ENCODE measurements around the gene SPTAN1. TPM values are rescaled to one million over a fixed set of nuclear protein-coding genes. Genes with fewer than 3 reads are reported as not detected.

SPTAN1 gene
- total RNA-seq, 1 donor from 2014 or later = 362 TPM

DNA sequence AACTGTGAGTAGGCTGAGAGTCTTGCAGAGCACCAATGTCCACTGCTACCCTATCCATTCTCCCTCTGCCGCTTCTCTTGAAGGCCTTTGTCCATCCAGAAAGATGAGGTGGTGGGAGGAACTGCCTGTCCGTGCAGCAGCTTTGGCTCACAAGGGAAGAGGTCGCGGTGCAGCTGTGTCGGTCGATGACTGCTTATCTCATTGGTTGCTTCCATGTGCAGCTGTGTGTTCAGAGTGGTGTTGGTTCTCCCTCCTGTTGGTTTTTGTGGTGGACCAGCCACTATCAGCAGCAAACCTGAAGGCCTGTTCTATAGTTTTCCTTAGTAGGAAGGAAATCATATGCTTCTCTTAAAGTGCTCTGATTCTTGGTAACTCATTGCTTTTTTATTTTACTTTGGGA is 40.7 kb downstream of the SPTAN1 start:
- intact Hi-C loops (cut with micrococcal nuclease) = no loop called here

DNA sequence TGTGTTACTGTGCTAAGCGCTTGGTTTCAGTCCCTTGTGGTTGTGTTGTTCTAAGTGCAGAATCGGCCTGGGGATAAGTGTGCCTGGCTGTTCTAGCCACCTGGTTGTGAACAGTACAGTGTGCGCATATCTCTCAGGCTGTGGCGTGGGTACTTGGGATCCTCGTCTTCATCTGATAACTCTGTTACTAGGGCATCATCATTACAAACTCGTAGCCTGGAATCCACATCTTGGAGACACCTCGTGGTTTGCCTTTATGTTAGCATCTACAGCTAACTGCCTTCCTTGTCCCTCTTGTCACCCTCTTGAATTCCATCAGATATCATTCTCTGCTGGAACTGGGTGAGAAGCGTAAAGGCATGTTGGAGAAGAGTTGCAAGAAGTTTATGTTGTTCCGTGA is 41.5 kb downstream of the SPTAN1 start:
- intact Hi-C loops (cut with micrococcal nuclease) = no loop called here

DNA sequence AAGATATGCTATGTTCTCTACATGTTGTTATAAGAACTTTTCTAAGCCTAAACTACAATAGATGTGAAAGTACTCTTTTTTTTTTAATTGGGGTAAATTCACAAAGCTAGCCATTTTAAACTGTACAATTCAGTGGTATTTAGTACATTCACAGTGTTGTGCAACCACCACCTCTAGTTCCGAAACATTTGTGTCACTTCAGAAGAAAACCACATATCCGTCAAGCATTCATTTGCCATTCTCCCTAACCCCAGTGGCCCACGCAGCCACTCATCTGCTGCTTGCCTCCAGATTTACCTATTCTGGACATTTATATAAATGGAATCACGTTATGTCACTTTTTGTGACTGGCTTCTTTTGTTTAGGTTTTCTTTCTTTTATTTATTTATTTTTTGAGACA is 43.1 kb downstream of the SPTAN1 start:
- intact Hi-C loops (cut with micrococcal nuclease) = no loop called here

DNA sequence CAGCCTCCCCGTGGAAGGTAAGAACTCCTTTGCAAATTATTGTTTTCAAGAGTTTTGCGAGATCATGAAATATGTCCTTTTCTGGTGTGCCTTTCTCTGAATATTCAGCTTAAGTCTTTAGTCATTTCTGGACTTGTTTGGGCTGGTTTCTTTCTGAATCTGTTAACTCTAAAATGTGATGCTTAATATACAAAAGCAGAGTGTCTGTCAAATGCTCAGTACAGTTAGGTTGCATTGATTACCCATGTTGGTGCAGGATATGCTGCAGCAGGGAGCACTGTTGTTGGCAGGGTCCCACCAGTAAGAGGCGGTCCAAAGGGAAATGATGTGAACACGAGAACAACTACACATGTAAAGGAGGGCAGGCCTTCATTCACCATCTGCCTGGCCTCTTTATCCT is 47.7 kb downstream of the SPTAN1 start:
- intact Hi-C loops (cut with micrococcal nuclease) = no loop called here

DNA sequence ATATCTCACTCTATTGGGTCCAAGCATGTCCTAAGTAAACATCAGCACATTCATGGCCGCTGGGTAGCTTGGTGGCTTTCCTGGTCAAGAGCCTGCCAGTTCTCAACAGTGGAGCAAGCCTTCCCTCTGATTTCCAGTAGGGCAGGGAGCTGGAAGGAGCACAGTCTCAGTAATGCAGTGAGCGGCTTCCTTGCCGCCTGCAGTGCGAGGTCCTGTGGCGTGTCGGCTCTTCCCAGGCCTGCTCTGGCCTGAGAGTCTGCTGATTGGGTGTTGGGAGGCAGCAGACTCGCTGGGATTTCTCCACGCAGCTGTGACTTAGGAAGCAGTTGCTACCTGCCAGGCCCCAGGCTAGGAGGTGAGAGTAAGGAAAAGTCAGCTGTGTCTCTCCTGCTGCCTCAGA is 51.3 kb downstream of the SPTAN1 start:
- intact Hi-C loops (cut with micrococcal nuclease) = no loop called here

DNA sequence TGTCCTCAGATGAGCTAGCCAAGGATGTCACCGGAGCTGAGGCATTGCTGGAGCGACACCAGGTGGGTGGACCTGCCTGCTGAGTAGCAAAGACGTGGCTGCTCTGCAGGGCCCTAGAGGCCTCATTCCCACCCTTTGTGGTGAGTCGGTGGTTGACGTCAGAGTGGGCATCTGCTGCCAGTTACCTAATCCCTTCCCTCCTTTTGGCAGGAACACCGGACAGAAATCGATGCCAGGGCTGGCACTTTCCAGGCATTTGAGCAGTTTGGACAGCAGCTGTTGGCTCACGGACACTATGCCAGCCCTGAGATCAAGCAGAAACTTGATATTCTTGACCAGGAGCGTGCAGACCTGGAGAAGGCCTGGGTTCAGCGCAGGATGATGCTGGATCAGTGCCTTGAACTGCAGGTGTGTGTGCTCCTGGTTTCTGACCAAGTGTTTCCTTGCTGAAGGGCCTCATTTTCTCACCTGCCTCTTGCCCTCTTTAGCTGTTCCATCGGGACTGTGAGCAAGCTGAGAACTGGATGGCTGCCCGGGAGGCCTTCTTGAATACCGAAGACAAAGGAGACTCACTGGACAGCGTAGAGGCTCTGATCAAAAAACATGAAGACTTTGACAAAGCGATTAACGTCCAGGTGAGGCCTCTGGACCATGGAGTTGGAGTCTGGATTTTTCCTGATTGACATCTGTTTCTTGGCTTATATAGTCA is 55.4 kb downstream of the SPTAN1 start:
- intact Hi-C loops (cut with micrococcal nuclease) = no loop called here

DNA sequence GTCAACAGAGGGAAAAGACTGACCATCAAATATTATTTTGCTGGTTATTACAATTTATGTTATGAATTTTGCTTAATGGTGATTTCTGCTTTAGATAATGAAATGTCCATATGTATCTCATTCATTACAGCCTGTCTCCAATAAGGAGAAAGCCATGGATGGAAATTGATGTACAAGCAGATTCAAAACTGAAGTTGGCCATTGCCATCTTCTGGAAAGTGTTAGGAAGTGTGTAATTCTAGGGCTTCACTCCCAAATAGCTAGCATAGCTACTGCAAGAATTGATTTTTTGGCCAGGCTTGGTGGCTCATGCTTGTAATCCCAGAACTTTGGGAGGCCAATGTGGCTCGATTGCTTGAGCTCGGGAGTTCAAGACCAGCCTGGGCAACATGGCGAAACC is 58.5 kb downstream of the SPTAN1 start:
- intact Hi-C loops (cut with micrococcal nuclease) = no loop called here

DNA sequence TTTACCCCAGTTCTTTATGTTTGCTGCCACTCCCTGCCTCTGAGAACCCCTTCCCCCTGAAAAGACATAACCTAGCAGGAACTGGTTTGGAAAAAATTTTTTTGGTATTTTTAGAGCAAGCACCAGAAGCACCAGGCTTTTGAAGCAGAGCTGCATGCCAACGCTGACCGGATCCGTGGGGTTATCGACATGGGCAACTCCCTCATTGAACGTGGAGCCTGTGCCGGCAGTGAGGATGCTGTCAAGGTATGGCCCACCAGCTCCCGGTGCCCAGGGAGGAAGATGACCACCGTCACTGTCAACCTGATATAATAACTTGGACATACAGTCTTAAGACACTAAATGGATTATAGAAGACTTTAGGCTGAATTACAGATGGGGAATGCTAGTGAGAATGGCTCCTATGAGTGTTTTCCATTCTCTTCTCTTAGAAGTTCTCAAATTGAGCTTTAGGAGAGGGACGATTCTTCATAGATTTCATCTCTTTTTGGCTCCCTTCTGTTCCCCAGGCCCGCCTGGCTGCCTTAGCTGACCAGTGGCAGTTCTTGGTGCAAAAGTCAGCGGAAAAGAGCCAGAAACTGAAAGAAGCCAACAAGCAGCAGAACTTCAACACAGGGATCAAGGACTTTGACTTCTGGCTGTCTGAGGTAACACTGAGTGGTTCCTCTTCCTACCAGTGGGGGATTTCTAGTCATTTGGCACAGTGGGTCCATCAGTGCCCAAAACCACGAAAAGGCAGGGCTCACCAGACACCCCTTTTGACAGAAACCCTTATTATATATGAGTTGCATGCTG is 59.4 kb downstream of the SPTAN1 start:
- intact Hi-C loops (cut with micrococcal nuclease) = no loop called here

DNA sequence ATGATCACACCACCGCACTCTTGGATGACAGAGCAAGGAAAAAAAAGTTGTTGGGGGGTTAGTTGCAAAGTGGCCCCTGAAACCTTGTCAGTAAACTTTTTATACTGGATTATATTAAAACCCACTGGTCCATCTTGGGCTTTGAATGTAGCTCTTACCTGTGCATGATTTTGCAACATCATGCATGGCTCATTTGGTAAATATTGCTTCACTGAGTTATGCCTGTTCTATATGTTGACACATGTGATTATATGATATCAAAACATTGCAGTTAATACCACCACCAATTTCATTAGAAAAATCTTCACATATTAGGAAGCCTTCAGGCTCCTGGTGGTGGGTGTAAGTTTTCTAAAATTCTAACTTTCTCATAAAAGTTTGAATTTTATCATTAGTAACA is 62.3 kb downstream of the SPTAN1 start:
- intact Hi-C loops (cut with micrococcal nuclease) = no loop called here

DNA sequence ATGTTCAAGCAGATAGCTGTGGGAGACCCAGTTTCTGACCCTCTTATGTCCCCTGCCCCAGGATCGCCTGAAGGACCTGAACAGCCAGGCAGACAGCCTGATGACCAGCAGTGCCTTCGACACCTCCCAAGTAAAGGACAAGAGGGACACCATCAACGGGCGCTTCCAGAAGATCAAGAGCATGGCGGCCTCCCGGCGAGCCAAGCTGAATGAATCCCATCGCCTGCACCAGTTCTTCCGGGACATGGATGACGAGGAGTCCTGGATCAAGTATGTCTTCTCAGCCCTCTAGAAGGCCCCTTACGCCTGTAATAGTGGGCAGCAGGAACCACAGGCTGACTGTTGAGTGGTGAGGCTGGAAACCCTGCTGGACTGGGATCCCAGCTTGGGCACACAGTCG is 63.2 kb downstream of the SPTAN1 start:
- intact Hi-C loops (cut with micrococcal nuclease) = no loop called here

DNA sequence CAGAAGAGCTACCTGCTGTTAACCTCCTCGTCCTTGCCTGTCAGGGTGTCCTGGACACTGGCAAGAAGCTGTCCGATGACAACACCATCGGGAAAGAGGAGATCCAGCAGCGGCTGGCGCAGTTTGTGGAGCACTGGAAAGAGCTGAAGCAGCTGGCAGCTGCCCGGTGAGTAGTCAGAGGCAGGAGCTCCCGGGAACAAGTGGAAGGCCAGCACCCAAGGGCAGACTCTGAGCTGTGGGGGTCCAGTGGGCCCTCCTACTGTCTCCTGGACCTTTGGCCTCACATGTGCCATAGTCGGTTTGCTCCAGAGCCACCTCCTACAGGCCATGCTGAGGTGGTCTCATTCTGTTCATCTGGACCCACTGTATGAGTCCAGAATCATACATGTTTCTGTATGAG is 65.6 kb downstream of the SPTAN1 start:
- intact Hi-C loops (cut with micrococcal nuclease) = no loop called here

DNA sequence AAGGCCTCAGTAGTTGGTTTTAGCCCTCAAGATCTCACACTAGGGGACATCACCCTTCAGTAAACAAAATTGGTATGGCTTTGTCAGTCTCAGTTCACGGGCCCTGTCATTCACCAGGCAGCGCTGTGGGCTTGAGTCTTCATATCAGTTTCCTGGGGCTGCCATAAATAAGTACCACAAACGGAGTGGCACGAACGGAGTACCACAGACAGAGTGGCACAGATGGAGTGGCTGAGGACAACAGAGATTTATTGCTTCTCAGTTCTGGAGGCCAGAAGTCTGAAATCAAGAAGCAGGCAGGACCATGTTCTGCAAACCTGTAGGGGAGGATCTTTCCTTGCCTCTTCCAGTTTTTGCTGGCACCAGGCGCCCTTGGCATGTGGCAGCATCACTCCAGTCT is 66.7 kb downstream of the SPTAN1 start:
- intact Hi-C loops (cut with micrococcal nuclease) = no loop called here

DNA sequence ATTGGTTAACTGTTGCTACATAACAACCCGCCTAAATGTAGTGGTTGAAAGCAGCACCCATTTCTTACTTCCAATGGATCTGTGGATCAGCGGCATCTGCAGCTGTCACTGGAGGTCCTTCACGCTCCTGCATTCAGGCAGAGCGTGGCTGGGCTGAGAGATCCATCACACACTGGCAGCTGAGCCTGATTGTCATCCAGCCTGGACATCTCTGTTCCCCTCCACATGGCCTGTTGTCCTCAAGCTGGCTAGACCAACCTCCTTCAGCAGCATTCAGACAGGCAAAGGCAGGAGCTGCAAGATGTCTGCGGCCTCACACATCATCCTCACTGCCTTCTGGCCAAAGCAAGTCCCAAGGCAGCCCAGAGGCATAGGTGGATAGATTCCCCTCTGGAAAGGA is 67.4 kb downstream of the SPTAN1 start:
- intact Hi-C loops (cut with micrococcal nuclease) = no loop called here

DNA sequence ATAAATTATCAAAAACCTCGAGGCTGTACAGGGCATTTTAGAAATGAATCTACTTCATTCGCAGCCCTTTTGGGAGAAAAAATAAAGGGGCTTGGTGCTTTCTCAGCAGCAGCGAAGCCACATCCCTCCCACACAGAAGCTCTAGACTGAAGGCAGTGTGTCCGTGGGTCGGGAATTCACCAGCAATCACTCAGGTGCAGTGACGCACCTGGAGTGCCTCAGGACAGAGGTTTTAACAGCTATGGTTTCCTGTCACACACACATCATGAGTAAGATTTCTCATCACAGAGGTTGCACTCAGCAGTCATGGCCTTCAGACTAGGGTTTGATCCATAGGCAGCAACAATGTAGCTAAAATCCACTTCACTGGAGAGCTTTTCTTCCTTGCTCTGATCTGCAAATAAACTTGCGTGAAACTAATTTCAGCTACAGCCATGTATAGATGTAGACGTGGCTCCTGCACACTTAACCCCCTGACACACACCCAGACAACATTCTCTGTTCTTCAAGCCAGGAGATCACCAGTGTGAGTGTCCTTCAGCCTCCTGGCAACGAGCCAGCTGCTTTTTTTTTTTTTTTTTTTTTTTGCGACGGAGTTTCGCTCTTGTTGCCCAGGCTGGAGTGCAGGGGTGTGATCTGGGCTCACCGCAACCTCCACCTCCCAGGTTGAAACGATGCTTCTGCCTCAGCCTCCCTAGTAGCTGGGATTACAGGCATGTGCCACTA is 69.5 kb downstream of the SPTAN1 start:
- intact Hi-C loops (cut with micrococcal nuclease) = no loop called here

DNA sequence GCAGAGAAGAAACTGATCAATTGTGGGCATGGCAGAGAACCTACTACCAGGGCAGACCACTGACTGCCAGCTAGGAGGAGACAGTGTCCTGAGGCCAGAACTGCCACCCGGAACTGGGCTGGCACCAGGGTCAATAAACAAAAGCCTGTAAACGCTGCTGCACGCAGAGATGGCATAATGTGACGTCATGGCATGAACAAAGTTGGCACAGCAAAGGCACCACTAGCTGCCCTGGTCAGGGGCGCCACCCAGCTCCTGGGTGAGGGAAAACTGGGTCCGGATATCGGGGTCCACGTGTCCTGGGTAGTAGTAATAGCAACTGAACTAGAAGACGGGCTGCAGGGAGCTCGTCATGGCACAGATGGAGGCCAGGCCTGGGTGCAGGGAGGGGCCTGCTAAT is 72.2 kb downstream of the SPTAN1 start:
- intact Hi-C loops (cut with micrococcal nuclease) = no loop called here

DNA sequence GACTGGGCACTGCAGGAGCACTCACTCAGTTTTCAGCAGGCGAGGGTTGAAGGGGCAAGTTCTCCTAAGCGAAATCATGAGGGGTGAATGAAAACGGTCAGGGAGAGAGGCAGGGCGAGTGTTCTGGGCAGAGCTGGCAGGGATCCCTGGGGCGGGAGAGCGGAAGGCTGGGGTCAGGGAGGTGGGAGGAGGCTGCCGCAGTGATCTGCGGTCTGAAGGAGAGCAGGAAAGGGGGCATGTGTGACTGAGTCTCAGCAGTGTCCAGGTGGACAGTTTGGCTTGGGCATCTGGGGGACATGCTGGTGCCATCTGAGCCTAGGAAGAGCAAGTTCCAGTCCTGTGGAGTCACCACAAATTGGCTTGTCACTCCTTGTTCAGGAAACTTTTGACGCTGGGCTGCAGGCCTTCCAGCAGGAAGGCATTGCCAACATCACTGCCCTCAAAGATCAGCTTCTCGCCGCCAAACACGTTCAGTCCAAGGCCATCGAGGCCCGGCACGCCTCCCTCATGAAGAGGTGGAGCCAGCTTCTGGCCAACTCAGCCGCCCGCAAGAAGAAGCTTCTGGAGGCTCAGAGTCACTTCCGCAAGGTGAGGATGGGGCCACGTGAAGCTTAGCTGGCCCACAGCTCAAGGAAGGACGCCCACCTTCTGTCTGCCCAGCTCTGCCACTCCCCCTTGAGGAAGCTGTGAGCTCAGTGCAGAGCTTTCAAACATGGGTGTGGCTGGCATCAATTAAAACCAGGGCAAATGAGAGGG is 73.2 kb downstream of the SPTAN1 start:
- intact Hi-C loops (cut with micrococcal nuclease) = no loop called here

DNA sequence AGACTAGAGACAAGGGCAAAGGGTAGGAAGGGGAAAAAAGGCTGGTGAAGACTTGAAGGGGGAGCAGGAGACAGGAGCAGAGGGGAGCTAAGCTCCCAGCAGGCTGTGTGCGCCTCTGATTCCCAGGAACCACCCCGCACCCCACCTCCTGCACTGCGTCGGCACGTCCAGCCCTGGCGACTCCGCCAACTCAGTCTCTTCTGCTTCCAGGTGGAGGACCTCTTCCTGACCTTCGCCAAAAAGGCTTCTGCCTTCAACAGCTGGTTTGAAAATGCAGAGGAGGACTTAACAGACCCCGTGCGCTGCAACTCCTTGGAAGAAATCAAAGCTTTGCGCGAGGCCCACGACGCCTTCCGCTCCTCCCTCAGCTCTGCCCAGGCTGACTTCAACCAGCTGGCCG is 73.8 kb downstream of the SPTAN1 start:
- intact Hi-C loops (cut with micrococcal nuclease) = no loop called here

DNA sequence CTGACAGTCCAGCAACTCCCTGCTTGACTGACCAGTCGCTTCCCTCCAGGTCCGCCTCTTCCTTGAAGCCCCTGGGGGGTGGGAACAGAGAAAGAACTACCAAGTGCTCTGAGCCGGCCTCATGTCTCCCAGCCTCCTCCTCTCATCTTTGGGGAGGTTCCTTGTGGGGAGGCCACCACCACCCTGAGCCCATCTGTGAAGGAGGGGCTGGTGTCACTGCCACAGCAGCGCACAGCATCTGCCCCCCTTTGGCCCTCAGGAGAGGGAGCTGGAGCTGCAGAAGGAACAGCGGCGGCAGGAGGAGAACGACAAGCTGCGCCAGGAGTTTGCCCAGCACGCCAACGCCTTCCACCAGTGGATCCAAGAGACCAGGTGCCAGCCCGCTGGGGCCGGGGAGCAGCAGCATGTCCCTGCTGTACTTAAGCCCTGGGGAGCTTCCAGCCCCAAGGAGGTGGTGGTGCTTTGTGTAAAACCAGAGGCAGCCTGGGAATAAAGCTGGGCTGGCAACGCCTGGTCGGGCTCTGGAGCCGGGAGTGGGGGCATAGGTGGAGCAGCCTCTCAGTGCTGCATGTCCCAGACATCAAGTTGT is 74.8 kb downstream of the SPTAN1 start:
- intact Hi-C loops (cut with micrococcal nuclease) = no loop called here

DNA sequence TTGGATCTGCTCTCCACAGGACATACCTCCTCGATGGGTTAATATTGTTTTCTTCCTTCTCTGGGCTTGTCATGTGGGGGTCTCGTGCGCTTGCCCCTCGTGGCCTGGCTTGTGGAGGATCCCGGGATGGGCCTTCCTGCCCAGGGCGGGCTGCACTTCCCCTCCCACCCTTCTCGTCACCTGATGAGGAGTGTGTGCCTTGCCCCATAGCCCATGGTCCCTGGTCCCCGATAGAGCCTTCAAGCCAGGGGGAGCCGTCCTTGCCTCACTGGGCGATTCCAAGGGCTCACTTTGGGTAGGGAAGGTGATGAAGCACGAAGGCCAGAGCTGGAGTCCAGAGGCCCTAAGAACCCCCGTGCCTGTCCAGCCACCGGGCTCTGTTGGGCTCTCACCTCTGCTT is 75.5 kb downstream of the SPTAN1 start:
- intact Hi-C loops (cut with micrococcal nuclease) = no loop called here

DNA sequence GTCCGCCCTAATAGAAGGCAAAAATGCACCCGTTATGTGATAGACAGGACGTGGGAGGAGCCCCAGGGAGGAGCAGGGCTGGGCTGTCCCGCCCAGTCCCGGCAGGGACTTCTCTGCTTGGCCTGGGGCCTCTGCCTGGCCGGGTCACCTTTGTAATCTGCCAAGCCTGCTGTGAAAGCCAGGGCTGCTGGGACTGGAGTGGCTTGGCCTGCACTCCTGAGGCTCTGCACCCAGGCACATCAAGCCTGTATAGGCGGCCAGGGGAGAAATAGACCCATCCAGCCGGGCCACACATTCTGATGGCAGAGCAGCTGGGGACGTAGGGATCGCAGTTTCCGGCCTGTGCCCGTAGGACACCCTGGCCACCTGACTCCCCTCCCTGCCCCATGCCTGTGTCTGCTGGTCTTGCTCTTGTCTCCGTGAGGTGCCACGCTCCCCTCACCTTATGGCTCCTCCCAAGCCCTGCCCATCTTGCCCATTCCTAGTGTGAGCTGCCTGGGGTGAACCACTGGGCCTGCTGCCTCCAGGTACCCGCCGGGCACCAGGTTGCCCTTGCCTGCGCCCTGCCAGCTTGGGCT is 76.2 kb downstream of the SPTAN1 start:
- intact Hi-C loops (cut with micrococcal nuclease) = no loop called here

DNA sequence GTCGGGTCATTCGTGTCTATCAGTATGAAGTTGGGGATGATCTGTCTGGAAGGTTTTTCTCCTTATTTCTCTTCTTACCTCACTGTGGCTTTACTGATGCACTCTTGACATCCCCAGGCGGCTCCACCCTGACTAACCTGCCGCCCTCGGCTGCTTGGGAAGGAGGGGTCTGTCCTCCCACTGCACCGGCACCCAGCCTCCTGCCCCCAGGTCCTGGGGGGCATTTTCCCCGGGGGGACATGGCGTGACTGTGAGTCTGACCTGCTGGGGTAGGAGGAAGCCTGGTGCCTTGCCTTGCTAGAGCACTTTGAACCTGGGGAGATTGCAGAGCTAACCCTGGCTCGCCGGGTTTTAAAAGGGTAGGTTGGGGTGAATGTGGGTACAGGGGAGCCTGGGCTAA is 76.7 kb downstream of the SPTAN1 start:
- intact Hi-C loops (cut with micrococcal nuclease) = no loop called here

Measured in T-helper 1 cell treated with Interleukin-12 subunit alpha and Interleukin-12 subunit beta and Interleukin-4 antibody, amounts not matched to agents 30 ng/mL and 1 ng/mL, for 36 hours (primary cell).